GM21381 (cell line): ENCODE results near the gene PDE9A.
"Not testable (repeated sequence)": the region's sequence is repeated elsewhere in the genome, so short reads cannot be mapped to it uniquely, and the experiment has no call there.

Source experiments
- ATAC-seq: cut with Tn5 transposase; IDR thresholded peaks from one replicate; pipeline ENCODE4 v1.9.1; 2021; ENCODE audit warnings: mild to moderate bottlenecking, moderate library complexity; ENCODE audit not compliant: unreplicated experiment

The PDE9A gene

DNA sequence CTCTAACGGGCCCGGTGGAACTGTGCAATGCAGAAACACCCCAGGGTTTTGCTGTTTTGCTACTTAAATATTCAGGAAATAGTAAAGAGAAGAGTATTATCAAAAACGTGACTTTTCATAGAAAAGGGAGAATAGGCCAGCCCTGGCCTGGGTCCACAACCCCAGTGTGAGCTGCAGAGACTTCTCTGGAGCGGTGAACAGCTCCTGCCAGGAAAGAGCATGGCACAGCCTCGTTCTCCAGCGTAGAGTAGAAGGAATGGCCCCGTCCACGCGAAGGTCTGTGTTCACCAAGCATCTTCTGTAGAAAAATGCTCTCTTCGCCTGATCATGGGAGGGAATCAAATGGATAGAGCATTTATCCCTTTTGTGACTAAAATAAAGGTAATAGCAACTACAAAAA is 51.4 kb downstream of the PDE9A start:
- no peak for ATAC-seq

- ATAC-seq: no peak
Measured at GRCh38 chr21:42705346-42705745, 51.9 kb downstream of the PDE9A start.

- ATAC-seq: no peak
Measured at GRCh38 chr21:42705746-42706374, 52.4 kb downstream of the PDE9A start.

GRCh38 chr21:42706765-42707164 is 53.3 kb downstream of the PDE9A start:
- no peak for ATAC-seq

DNA sequence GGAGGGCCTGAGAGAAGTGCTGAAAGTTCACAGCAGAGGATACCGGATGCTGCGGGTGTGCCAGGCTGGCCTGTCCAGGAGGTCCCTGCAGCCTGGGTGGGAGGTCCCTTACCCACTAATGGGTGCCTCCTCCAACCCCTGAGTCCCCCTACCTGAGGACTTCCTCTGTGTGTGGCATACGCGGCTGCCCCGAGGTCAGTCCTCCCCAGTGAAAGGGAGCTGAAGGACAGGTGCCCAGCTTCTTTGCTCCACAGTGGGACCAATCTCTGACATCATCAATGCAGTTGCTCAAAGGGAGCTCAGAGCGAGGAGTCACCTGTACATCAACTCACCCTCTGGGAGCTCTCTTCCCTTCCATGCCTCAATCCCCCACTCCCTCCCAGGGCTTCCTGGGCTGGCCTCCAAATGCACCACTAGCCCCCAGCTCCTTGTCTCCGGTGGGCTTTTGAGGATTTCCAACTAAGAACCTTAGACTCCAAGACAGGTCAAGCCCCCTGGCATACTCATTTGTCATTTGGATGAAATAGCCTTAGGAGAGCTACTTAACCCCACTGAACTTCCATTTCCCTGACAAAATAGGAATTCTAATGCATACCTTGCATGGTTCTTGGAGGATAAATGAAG is 53.9 kb downstream of the PDE9A start:
- no peak for ATAC-seq

DNA sequence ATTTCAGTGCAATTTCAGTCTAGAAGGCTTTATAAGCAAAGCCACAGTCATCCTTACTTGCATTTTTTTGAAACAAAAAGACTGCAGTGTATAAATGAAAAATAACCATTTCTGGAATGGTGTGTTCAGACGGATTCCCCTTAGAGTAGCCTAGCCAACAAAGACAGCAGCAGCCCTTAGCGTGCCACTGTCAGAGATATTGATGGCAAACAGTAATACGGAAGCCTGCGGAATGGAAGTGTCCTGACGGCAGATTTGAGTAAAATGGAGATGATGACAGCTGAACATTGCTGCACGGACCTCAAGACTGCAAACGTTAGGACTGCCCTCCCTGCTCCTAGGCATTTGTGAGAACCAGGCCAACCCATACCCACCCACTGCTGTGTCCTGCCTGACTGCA is 54.7 kb downstream of the PDE9A start:
- no peak for ATAC-seq

- not testable (repeated sequence) for ATAC-seq
Measured at GRCh38 chr21:42708916-42709315, 55.5 kb downstream of the PDE9A start.

DNA sequence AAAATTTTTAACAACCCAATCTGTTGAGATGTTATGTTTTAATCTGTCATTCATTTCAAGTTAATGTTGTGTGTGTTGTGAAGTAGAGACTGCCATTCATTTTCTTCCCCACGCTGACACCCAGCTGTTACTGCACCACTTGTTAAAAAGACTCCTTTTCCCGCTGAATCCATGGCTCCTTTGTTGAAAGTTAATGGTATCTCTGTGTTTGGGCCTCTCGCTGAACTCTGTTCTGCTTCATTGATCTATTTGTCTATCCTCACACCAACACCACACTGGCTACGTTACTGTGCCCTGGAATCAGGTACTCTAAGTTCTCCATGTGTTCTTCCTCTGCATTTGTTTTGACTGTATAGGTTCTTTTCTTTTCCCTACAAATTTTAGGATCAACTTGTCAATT is 58.2 kb downstream of the PDE9A start:
- no peak for ATAC-seq

DNA sequence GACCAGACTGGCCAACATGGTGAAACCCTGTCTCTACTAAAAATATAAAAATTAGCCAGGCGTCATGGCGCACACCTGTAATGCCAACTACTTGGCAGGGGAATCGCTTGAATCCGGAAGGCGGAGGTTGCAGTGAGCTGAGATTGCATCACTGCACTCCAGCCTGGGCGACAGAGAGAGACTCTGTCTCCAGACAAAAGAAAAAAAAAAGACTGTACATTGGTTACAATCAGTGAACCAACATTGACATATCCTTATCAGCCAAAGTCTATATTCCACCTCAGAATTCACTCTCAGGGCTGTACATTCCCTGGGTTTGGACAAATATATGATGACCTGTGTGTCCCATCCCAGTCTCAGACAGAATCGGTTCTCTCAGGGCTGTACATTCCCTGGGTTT is 62.0 kb downstream of the PDE9A start:
- ATAC-seq: not testable (repeated sequence)

GRCh38 chr21:42716074-42716473 is 62.7 kb downstream of the PDE9A start:
- no peak for ATAC-seq

- not testable (repeated sequence) for ATAC-seq
Measured at GRCh38 chr21:42720484-42720883, 67.1 kb downstream of the PDE9A start.

GRCh38 chr21:42721341-42721824 is 68.0 kb downstream of the PDE9A start:
- ATAC-seq: no peak

DNA sequence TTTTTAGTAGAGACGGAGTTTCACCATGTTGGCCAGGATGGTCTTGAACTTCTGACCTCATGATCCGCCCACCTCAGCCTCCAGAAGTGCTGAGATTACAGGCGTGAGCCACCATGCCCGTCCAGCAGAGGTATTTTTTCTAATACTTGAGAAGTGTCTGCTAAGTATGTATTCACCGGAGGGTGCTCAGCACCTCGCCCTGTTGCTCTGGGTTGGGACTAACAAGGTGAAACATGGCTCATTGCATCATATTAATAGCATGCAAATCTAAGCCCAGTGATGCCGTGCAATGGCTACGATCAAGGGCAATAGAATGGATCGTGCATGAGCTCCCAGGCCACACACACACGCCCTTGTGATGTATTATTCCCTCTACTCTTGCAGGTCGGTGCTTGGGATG is 68.7 kb downstream of the PDE9A start:
- ATAC-seq: no peak

DNA sequence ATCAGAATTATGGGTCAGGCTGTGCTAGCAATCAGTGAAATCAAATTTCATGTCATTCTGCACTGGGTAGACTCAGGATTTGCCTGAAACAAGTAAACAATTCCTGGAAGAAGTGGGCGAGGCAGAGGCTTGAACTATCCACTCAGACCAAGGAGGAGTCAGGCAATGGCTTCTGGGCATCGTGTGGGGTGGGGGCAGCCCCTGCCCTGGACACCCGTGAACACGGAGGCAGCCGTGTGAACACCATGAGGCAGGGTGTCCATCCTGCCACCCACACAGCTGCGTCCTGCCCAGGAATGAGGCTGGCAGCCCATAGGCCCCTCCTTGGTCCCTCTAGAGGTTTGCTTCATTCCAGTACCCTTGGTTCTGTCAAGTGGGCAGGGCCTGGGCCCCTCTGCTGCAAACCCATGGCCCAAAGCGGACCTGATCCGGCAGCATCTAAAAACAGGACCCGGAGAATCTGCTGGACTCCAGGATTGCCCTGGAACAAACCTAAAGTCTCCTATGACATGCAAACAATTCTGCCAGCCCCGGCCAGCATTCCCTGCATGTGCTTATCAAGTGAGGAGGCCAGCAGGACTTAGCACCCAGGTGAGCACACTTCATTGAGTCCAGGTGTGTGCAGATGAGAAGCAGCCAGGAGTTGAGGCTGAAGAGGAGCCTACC is 69.5 kb downstream of the PDE9A start:
- no peak for ATAC-seq

DNA sequence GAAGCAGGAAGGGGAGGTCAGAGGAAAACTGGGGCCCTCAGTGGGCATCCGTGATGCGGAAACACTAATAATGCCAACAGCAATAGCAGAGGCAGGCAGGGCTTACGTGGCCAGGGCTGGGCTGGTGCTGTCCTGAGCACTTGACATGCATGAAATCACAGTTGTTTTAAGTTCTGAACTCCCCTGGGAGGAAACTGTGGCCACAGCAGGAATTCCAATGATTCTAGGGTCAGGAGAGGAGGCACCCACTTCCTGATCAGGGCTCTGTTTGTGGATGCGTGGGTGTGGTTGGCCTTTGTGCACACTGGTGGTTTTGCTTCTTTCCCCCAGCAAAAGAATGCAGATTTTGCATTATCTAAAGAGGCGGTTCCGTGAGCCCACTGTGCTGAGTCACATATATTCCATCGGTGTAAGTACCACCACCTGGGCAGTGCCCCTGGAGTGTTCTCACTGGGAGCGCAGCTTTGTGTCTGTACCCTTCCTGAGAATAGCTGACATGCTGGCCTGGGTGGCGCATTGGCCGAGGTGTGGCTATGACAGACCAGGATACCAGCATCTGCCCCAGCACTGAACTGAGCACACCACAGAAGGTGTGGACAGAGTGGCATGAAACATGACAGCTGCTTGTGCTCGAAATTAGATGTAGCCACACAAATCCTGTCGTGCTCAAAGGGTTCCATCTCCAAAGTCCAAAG is 71.0 kb downstream of the PDE9A start:
- no peak for ATAC-seq

GRCh38 chr21:42725416-42725930 is 72.1 kb downstream of the PDE9A start:
- no peak for ATAC-seq

- ATAC-seq: no peak
Measured at GRCh38 chr21:42731264-42732032, 78.0 kb downstream of the PDE9A start.

DNA sequence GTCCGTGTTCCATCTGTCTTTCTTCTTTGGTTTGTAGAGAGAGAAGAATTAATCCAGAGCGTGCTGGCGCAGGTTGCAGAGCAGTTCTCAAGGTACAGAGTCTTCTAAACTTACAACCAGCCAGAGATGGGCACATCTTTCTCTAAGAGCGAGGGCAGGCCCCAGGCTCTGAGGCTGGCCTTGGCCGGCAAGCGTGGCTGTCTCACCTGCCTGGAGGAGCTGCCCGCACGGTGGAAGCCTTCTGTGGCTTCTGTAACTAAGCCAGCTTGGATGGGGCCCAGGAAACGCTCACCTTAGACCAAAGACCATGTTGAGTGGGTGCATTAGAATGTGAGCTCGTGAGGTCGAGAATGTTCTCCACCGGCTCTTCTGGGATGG is 78.6 kb downstream of the PDE9A start:
- no peak for ATAC-seq

- ATAC-seq: no peak
Measured at GRCh38 chr21:42733037-42733627, 79.7 kb downstream of the PDE9A start.

- no peak for ATAC-seq
Measured at GRCh38 chr21:42733874-42734273, 80.5 kb downstream of the PDE9A start.
